Skeletal muscle tissue (tissue), 4 donors: Measurements from ENCODE around the gene RNPS1. TPM values are rescaled to one million over a fixed set of nuclear protein-coding genes. Genes with fewer than 3 reads are reported as not detected.

Source experiments
- H3K27ac ChIP-seq: one replicate; pipeline ENCODE4 v1.7.0; 2013; ENCODE audit warnings: mild to moderate bottlenecking, low read depth, low read length, inconsistent platforms
- H3K27me3 ChIP-seq, 3 donors: one replicate each; pipeline ENCODE4 v1.7.0; 2013; ENCODE audit warnings: low read length in 3 of 3; ENCODE audit not compliant: control insufficient read depth in 3 of 3, insufficient read depth in 3 of 3
- H3K36me3 ChIP-seq, 3 donors: one replicate each; pipeline ENCODE4 v1.7.0; 2013; ENCODE audit warnings: low read length in 3 of 3; ENCODE audit not compliant: control insufficient read depth in 3 of 3, insufficient read depth in 3 of 3
- H3K4me1 ChIP-seq, 3 donors: one replicate each; pipeline ENCODE4 v1.7.0; 2013; ENCODE audit warnings: low read length in 3 of 3, mild to moderate bottlenecking in 3 of 3; ENCODE audit not compliant: control insufficient read depth in 3 of 3, insufficient read depth in 3 of 3
- H3K4me3 ChIP-seq, 3 donors: one replicate each; pipeline ENCODE4 v1.7.0; 2013; ENCODE audit warnings: low read length in 3 of 3
- H3K9ac ChIP-seq, 3 donors: one replicate each; pipeline ENCODE4 v1.7.0; 2013; ENCODE audit warnings: low read length in 3 of 3, mild to moderate bottlenecking in 3 of 3, moderate library complexity in 2 of 3, low read depth in 1 of 3
- H3K9me3 ChIP-seq, 3 donors: one replicate each; pipeline ENCODE4 v1.7.0; 2013; ENCODE audit warnings: low read length in 3 of 3; ENCODE audit not compliant: control insufficient read depth in 3 of 3
- total RNA-seq: library from RNA; depleted of rRNA; stranded (reverse); fragments of >200 nt; gene quantifications from one replicate; pipeline ENCODE4 v1.2.3, GENCODE V29; 2014
- donor health status: Osteomylitis.

RNPS1 gene
- total RNA-seq, 1 donor from 2014 or later: 42.3 TPM

GRCh38 chr16:2231016-2231931, 36.7 kb downstream of the RNPS1 start:
- Histone ChIP-seq H3K9ac (no peak overlapping the region), H3K4me1 (peaks cover 6 to 9% (median 6%) of the 10 kb centered on the region in 3 donors), H3K27ac (no peak overlapping the region), H3K9me3 (no peaks in the 10 kb centered on the region), H3K36me3 (peaks cover 63 to 74% (median 72%) of the 10 kb centered on the region in 3 donors), H3K4me3 (no peak overlapping the region), H3K27me3 (peaks cover 5 to 12% (median 8%) of the 10 kb centered on the region in 3 donors)

GRCh38 chr16:2230376-2230775, 37.5 kb downstream of the RNPS1 start:
- Histone ChIP-seq H3K27me3 (peaks cover 0 to 3% (median 2%) of the 10 kb centered on the region in 3 donors), H3K27ac (no peak overlapping the region), H3K4me3 (no peak overlapping the region), H3K36me3 (peaks cover 63 to 71% (median 70%) of the 10 kb centered on the region in 3 donors), H3K4me1 (peaks cover 0 to 8% (median 8%) of the 10 kb centered on the region in 3 donors), H3K9me3 (no peaks in the 10 kb centered on the region), H3K9ac (no peak overlapping the region)

DNA sequence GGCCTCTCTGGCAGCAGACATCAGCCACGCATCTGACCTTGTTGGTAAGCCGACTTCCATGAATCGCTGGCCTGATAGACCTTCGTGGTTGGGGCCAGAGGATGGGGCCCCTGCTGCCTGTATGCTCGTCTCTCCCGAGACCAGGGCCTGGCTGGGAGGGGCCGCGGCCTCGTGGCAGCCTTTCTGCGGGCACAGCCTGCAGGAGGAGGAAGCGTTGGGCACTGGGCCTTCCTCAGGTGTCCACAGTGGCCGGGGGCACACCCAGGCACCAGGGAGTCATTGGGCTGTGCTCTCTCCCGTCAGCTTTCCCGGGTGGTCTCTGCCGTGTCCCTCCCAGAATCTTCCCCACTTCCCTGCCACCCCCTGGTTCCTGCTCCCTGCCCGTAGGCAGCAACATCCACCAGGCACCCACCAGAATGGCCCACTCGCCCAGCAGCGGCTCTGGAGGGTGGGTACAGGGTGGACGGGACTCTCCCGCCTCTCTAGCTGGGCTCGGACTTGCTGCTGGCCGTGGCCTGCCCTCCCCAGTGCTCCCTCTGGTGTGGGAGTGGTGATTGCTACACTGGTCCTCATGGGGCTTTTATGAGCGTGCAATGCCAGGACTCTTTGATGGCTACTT, 38.2 kb downstream of the RNPS1 start:
- Histone ChIP-seq H3K27me3 (no peaks in the 10 kb centered on the region), H3K36me3 (peaks cover 59 to 65% (median 64%) of the 10 kb centered on the region in 3 donors), H3K9me3 (no peaks in the 10 kb centered on the region), H3K4me3 (no peak overlapping the region), H3K27ac (no peak overlapping the region), H3K4me1 (peaks cover 4 to 13% (median 13%) of the 10 kb centered on the region in 3 donors), H3K9ac (no peak overlapping the region)

- no peak overlapping the region for H3K4me3 ChIP-seq
- no peaks in the 10 kb centered on the region for H3K9me3 ChIP-seq
- H3K9ac ChIP-seq: no peak overlapping the region
- no peaks in the 10 kb centered on the region for H3K27me3 ChIP-seq
- peaks cover 54 to 59% (median 59%) of the 10 kb centered on the region in 3 donors for H3K36me3 ChIP-seq
- peaks cover 10 to 19% (median 19%) of the 10 kb centered on the region in 3 donors for H3K4me1 ChIP-seq
- no peak overlapping the region for H3K27ac ChIP-seq
These were observed 38.8 kb downstream of the RNPS1 start for GRCh38 chr16:2229091-2229490.

- Histone ChIP-seq H3K27ac (no peak overlapping the region), H3K9me3 (no peaks in the 10 kb centered on the region), H3K27me3 (no peaks in the 10 kb centered on the region), H3K36me3 (peaks cover 46 to 51% (median 51%) of the 10 kb centered on the region in 3 donors), H3K9ac (no peak overlapping the region), H3K4me3 (no peak overlapping the region), H3K4me1 (peaks cover 10 to 24% (median 21%) of the 10 kb centered on the region in 3 donors)
These were observed 39.6 kb downstream of the RNPS1 start for GRCh38 chr16:2228161-2228824.

DNA sequence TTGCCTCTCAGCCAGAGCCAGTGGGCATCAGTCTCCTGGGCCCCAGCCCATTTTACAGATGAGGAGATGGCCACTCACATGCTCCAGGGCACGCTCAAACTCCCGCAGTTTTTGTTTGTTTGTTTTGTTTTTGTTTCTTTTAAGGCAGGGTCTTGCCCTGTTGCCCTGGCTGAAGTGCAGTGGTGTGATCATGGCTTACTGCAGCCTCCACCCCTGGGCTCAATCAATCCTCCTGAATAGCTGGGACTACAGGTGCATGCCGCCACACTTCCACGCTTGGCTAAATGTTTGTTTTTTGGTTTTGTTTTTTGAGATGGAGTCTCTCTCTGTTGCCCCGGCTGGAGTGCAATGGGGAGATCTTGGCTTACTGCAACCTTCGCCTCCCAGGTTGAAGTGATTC, 41.0 kb downstream of the RNPS1 start:
- Histone ChIP-seq H3K4me3 (no peak overlapping the region), H3K36me3 (peaks cover 33 to 38% (median 37%) of the 10 kb centered on the region in 3 donors), H3K27ac (no peak overlapping the region), H3K27me3 (no peaks in the 10 kb centered on the region), H3K9ac (peak overlapping the region in 1 of 3 donors; percentile 33), H3K9me3 (no peaks in the 10 kb centered on the region), H3K4me1 (peaks cover 13 to 24% (median 24%) of the 10 kb centered on the region in 3 donors)

GRCh38 chr16:2226245-2226793, 41.6 kb downstream of the RNPS1 start:
- Histone ChIP-seq H3K9me3 (no peaks in the 10 kb centered on the region), H3K36me3 (peaks cover 27 to 33% (median 31%) of the 10 kb centered on the region in 3 donors), H3K27ac (no peak overlapping the region), H3K27me3 (no peaks in the 10 kb centered on the region), H3K4me3 (no peak overlapping the region), H3K4me1 (peaks cover 13 to 24% (median 24%) of the 10 kb centered on the region in 3 donors), H3K9ac (peak overlapping the region in 2 of 3 donors; percentile 33 to 54)

DNA sequence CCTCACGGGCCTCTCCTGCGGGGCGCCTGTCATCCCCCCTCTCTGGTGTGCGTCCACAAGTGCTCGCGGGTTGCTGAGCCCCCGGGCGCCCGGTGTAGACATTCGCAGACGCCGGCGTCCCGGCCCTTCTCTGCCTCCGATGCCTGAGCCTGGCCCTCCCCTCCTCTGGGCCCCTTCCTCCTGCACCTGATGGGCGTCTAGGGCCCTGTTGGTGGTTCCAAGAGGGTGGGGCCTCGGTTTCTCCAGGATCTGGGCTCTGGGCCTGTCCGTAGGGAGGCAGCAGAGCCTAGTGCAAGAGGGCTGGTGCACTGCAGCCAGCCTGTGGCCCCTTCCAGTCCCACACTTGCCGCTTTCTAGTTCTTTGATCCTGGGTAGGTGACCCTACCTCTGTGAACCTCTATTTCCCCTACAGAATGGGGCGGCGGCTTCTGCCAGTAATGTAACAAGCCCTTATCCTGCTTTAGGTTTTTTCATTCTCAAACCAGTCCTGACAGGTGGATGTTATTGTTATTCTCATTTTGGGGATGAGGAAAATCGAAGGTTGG, 43.9 kb downstream of the RNPS1 start:
- no peaks in the 10 kb centered on the region for H3K9me3 ChIP-seq

GRCh38 chr16:2223221-2223941, 44.5 kb downstream of the RNPS1 start, which contains the start of gene E4F1:
Gene E4F1 (plus strand): TSS chr16:2223591. CDS start chr16:2223614, 23 bp downstream.
- peak within 1 kb of the TSS; percentile 87 to 95 (median 93) for H3K9ac ChIP-seq
- no peaks in the 10 kb centered on the region for H3K9me3 ChIP-seq
- H3K27me3 ChIP-seq: no peaks in the 10 kb centered on the region
- H3K4me1 ChIP-seq: peaks cover 13 to 24% (median 24%) of the 10 kb centered on the region in 3 donors
- H3K27ac ChIP-seq: peak within 1 kb of the TSS; percentile 84
- H3K4me3 ChIP-seq: peak within 1 kb of the TSS; percentile 78 to 86 (median 83)
- H3K36me3 ChIP-seq: peaks cover under 1 to 9% (median 9%) of the 10 kb centered on the region in 3 donors

More for the DNA sequence above, 43.9 kb downstream of the RNPS1 start:
- Histone ChIP-seq H3K4me3 (peak overlapping the region; percentile 78 to 86 (median 83)), H3K36me3 (peaks cover 6 to 15% (median 15%) of the 10 kb centered on the region in 3 donors), H3K27me3 (no peaks in the 10 kb centered on the region), H3K4me1 (peaks cover 13 to 24% (median 24%) of the 10 kb centered on the region in 3 donors), H3K9ac (peak overlapping the region; percentile 87 to 95 (median 93)), H3K27ac (peak overlapping the region; percentile 84)
